Epithelial cell of esophagus (primary cell): ENCODE data around the gene MICAL3.

Source experiments
- DNase-seq: peaks from one replicate; pipeline ENCODE4 v3.0.0; 2010; ENCODE audit warnings: low read depth
- H3K4me3 ChIP-seq: 2 replicates; pipeline ENCODE4 v1.5.1; 2011; ENCODE audit warnings: mild to moderate bottlenecking, low read length, control low read depth
- TF ChIP-seq, protein P1 (sequence below): IDR thresholded peaks from 2 replicates; pipeline ENCODE4 v1.5.1; 2011; ENCODE audit warnings: low read depth, mild to moderate bottlenecking, low read length, control low read depth, inconsistent platforms; ENCODE audit not compliant: insufficient read depth; ENCODE audit errors: missing control alignments

Gene MICAL3

DNA sequence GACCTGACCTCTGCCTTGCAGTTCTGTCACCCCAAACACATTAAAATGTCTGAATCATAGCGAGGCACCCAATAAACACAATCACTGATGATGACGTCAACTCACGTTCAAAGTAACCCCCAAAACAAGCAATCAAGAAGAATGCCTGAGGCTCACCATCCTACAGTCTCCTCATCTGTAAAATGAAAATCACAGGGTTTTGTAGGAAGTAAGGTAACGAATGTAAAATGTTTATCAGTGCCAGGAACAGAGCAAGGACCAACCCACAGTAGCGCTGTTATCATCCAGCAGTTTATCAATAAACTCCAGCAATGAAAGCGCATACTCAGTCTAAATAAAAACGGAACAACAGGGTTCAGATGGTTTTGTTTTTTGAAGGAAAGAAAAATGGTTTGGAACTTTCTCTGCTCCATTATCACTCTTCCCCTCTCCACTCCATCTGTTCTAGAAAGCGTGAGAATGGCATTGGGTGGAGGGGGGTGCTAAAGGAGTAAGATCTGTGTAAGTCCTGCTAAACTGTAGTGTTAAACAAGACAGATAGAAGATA is 110.5 kb downstream of the MICAL3 start:
- no peak for DNase-seq
- H3K4me3 ChIP-seq: no peak overlapping the region

DNA sequence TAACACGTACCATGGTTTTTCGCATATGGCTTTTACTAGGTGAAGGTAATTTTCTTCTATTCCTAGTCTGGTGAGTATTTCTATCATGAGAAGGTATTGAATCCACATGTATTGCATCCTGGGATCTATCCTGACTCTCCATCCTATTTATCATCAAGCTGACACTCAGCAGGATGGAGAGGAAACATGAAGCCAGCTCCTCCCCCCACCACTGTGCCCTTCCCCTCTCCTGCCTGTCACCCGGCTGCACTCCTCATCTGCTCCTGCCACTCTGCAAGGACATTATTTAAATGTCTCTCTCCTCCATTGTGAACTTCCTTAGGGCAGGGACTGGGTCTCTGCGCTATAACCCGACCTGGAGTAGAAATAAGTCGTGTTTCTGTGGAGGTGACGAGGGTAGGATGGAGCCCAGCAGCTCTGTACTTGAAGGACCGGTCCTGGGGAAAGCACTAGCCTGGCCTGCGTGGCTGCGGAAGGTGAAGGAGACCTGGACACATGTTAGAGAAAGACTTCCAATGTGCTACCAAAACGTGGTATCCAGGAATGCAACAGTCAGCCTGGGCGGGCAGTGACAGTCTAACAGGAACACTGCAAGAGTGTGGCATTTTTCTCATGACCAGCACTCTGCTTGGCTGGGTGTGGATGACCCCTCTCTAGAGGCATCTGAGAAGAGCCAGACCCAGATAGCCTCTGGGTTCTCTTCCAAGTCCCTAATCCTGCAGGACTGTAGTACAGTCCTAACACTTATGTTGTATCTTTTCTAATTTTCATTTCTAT is 111.2 kb downstream of the MICAL3 start:
- TF ChIP-seq, protein P1, sequence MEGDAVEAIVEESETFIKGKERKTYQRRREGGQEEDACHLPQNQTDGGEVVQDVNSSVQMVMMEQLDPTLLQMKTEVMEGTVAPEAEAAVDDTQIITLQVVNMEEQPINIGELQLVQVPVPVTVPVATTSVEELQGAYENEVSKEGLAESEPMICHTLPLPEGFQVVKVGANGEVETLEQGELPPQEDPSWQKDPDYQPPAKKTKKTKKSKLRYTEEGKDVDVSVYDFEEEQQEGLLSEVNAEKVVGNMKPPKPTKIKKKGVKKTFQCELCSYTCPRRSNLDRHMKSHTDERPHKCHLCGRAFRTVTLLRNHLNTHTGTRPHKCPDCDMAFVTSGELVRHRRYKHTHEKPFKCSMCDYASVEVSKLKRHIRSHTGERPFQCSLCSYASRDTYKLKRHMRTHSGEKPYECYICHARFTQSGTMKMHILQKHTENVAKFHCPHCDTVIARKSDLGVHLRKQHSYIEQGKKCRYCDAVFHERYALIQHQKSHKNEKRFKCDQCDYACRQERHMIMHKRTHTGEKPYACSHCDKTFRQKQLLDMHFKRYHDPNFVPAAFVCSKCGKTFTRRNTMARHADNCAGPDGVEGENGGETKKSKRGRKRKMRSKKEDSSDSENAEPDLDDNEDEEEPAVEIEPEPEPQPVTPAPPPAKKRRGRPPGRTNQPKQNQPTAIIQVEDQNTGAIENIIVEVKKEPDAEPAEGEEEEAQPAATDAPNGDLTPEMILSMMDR: no peak
- no peak overlapping the region for H3K4me3 ChIP-seq

More for the DNA sequence above, 110.5 kb downstream of the MICAL3 start:
- TF ChIP-seq, protein P1: no peak

DNA sequence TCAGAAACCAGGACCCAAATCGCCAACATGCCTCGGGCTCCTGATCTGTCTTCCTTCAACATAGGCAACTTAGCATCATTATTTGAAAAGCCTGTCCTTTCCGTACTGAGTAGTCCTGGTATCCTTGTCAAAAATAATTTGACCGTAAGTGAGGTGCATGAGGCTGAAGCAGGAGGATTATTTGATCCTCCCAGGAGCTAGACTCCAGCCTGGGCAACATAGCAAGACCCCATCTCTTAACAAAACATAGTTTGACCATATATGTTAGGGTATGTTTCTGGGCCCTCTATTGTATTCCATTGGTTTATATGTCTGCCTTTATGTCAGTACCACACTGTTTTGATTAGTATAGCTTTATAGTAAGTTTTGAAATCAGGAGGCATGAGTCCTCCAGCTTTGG is 112.5 kb downstream of the MICAL3 start:
- TF ChIP-seq, protein P1: no peak
- DNase-seq: no peak
- no peak overlapping the region for H3K4me3 ChIP-seq

More for the DNA sequence above, 111.2 kb downstream of the MICAL3 start:
- no peak for DNase-seq

DNA sequence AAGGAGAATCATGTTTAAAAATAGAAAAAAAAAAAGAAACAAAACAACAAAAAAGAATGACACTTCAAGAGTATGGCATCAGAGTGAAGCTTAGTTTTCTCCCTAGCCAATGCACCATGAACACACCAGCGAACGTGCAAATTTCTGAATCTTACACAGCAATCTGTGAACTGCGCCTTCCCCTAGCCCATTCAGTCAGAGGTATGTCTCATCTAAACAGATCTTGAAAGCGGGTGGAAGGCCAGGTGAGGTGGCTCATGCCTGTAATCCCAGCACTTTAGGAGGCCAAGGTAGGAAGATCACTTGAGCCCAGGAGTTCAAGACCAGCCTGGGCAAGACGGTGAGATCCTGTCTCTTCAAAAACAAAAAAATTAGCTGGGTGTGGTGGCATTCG is 113.1 kb downstream of the MICAL3 start:
- DNase-seq: no peak
- no peak overlapping the region for H3K4me3 ChIP-seq
- TF ChIP-seq, protein P1: no peak

DNA sequence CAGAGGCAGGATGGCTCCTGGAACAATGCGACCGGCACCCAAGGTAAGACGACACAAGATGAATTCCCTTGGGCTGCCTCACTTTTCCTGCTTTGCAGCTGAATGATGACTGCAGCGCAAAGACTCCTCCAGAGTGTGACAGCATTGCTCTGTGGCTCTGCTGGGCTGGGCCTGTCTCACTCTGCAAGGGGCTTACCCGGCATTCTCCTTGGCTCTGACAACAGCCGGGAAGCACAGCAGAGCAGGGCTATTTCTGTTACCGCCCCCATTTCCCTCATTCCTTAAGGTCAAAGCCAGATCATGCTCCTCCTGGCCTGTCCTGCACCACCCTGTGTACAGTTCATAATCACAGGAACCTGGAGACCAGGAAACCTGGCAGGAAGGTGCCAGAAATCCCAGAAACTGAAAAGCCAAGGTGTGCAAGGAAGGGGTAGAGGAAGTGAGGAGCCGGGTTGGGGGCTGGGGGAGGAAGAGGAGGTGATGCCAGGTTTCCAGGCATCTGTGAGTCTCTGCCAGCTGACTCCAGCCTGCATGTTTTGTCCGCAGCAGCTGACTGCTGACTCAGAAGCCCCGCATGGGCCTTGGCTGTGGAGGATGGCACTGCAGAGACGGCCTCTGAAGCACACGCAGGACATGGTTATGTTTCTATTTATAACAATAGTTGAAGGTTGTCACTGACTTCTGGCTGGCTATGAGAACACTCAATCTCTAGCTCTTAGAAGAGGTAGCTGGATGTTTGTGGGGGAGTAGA is 113.6 kb downstream of the MICAL3 start:
- DNase-seq: peak; percentile 77
- TF ChIP-seq, protein P1: no peak
- H3K4me3 ChIP-seq: no peak overlapping the region

DNA sequence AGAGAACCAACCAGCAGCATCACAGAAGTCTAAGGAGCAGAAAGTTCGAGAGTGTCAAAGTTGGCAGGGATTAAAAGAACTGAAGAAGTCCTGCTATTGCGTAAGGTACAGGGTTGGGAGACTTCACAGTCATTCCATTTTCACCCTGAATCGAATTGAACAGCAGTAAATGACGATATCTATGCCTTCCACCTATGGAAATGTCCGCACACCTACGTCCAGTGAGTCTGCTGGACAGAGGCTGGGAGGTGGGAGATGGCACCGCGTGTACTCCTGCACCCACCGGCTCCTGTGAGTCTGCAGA is 116.7 kb downstream of the MICAL3 start:
- TF ChIP-seq, protein P1: no peak
- DNase-seq: no peak

More for the DNA sequence above, 116.7 kb downstream of the MICAL3 start:
- no peak overlapping the region for H3K4me3 ChIP-seq
